ENCODE data around the gene WSB1.

WSB1 gene

GRCh38 chr17:27362503-27362902, 68.6 kb downstream of the WSB1 start:
- DNase-seq = no peak

DNA sequence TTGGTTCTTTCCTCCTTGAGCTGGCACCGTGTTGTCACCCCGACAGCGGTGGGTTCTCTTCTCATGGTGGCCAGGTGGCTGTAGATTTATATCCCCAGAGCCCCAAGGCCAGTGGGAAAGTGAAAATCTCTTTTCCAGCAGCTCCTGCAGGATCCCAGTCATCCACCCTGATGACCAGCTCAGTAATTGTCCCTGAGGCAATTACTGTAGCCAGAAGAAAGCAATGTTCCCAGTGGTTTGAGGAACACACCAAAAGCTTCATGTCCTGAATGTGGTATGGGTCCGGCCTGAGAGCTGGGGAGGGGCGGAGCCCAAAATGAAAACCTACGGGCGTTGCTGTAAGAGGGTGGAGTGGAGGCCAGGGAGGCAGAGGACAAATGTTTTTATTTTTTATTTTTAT, 69.0 kb downstream of the WSB1 start:
- no peak for DNase-seq

DNA sequence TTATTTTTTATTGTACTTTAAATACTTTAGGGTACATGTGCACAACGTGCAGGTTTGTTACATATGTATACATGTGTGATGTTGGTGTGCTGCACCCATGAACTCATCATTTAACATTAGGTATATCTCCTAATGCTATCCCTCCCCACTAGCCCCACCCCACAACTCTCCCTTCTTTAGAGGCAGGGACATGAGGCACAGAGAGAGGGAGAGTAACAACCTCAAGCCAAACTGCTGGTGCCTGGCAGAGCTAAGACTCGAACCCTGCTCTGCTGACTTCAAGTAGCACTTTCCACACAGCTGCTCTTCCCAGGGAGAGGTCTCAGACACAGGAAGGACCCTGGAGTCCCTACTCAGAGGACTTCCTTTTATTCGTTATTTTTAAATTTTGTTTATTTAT, 69.4 kb downstream of the WSB1 start:
- no peak for DNase-seq
